K562 (cell line): Measurements from ENCODE around the gene RAB6B. TPM values are rescaled to one million over a fixed set of nuclear protein-coding genes. Genes with fewer than 3 reads are reported as not detected.
A peak's percentile ranks its signal among the peaks of the same experiment; 100 is the strongest.

Experiments
- ATAC-seq: fragments of 200-7000 bp; cut with Tn5 transposase; 3 replicates; pipeline ENCODE4 v1.9.1; 2020; ENCODE audit warnings: moderate library complexity
- BruUV-seq: library from RNA; stranded (reverse); fragments of 400-500 nt; replicated peaks from 2 replicates; lab custom pipeline; 2021; lab: Mats Ljungman, UMichigan
- CTCF ChIA-PET: fragments of 300-600 bp; formaldehyde crosslinking; extraction: SDS; loops from one replicate; lab custom pipeline; 2021; ENCODE audit warnings: low intra/inter-chr PET ratio; lab: Yijun Ruan, JAX
- POLR2A ChIA-PET: fragments of 300-600, 350-650 bp; sonication (Branson Sonifier 250); formaldehyde crosslinking; extraction: SDS; loops from one replicate; lab custom pipeline; 2021; ENCODE audit warnings: antibody characterized with exemption, inconsistent platforms; lab: Yijun Ruan, JAX
- DNase-seq, 4 experiments: peaks; one replicate each; pipeline versions ENCODE4 v3.0.0 to v3.0.0-alpha.2; 2011 to 2018; ENCODE audit warnings: low spot score in 3 of 4, mixed read lengths in 3 of 4; ENCODE audit errors: extremely low read depth in 1 of 4
- FAIRE-seq: peaks from 2 replicates; lab custom pipeline; 2011; peaks lifted over from hg19 to GRCh38; lab: Jason Lieb, UNC
- H2AFZ ChIP-seq: 2 replicates; pipeline ENCODE4 v1.6.0; 2011; ENCODE audit warnings: low read depth, low read length, control low read depth, inconsistent platforms
- H3K27ac ChIP-seq: fragments of 200-600 bp; 3 replicates; pipeline ENCODE4 v1.8.0; 2011; ENCODE audit warnings: low read depth, mild to moderate bottlenecking, control low read depth, inconsistent platforms, low read length, moderate library complexity, mixed read lengths; ENCODE audit errors: extremely low read depth
- H3K27me3 ChIP-seq, 2 experiments: fragments of 300-600 bp in 1 of 2; 2 replicates in 1 of 2; 3 replicates in 1 of 2; pipeline versions ENCODE4 v1.6.0 to v1.8.0; 2011; ENCODE audit warnings: inconsistent platforms in 2 of 2, low read length in 2 of 2, mild to moderate bottlenecking in 1 of 2, mixed read lengths in 1 of 2, moderate library complexity in 1 of 2; ENCODE audit not compliant: control insufficient read depth in 2 of 2, insufficient read depth in 2 of 2
- H3K36me3 ChIP-seq: fragments of 300-600 bp; 3 replicates; pipeline ENCODE4 v1.8.0; 2011; ENCODE audit warnings: mild to moderate bottlenecking, low read length, inconsistent platforms; ENCODE audit not compliant: control insufficient read depth, insufficient read depth
- H3K4me1 ChIP-seq, 2 experiments: fragments of 200-600 bp in 1 of 2; replicated peaks in 1 of 2; 2 replicates in 1 of 2; 3 replicates in 1 of 2; pipeline versions ENCODE4 v1.5.1 to v1.8.0; 2011; ENCODE audit warnings: inconsistent platforms in 2 of 2, low read length in 2 of 2, mild to moderate bottlenecking in 1 of 2, mixed read lengths in 1 of 2, moderate library complexity in 1 of 2; ENCODE audit not compliant: control insufficient read depth in 2 of 2, insufficient read depth in 2 of 2
- H3K4me2 ChIP-seq: 2 replicates; pipeline ENCODE4 v1.6.1; 2011; ENCODE audit warnings: low read length, control low read depth, inconsistent platforms, mixed read lengths; ENCODE audit not compliant: insufficient read depth
- H3K4me3 ChIP-seq: fragments of 200-600 bp; sonication (generic), shearing (Covaris generic); 2 replicates; pipeline ENCODE4 v1.5.1; 2016; ENCODE audit warnings: control low read depth, inconsistent platforms
- H3K79me2 ChIP-seq: fragments of 200-600 bp; 3 replicates; pipeline ENCODE4 v1.8.0; 2011; ENCODE audit warnings: low read length, inconsistent platforms; ENCODE audit not compliant: control insufficient read depth, insufficient read depth
- H3K9ac ChIP-seq, 2 experiments: 2 replicates each; pipeline versions ENCODE4 v1.6.0 to v1.6.1; 2011; ENCODE audit warnings: low read depth in 2 of 2, low read length in 2 of 2, control low read depth in 1 of 2, inconsistent platforms in 1 of 2, mild to moderate bottlenecking in 1 of 2, mixed read lengths in 1 of 2; ENCODE audit not compliant: insufficient read depth in 1 of 2
- H3K9me1 ChIP-seq: one replicate; pipeline ENCODE4 v1.6.0; 2011; ENCODE audit warnings: inconsistent platforms, mild to moderate bottlenecking, low read length, moderate library complexity; ENCODE audit not compliant: control insufficient read depth, insufficient read depth
- H3K9me3 ChIP-seq: replicated peaks from 2 replicates; pipeline ENCODE4 v1.5.1; 2011; ENCODE audit warnings: low read depth, low read length, inconsistent platforms; ENCODE audit not compliant: control insufficient read depth, insufficient read depth
- H4K20me1 ChIP-seq: replicated peaks from 2 replicates; pipeline ENCODE4 v1.6.1; 2011; ENCODE audit warnings: low read length, inconsistent platforms, mixed read lengths; ENCODE audit not compliant: control insufficient read depth, insufficient read depth
- CBX2 ChIP-seq: fragments of 200-600 bp; sonication (generic); IDR thresholded peaks from one replicate; pipeline ENCODE4 v1.6.1; 2012; ENCODE audit warnings: mild to moderate bottlenecking, low read length, inconsistent platforms; ENCODE audit not compliant: insufficient read depth, poor library complexity, severe bottlenecking
- CEBPG ChIP-seq, 3 experiments: fragments of 200-800 bp in 1 of 3; sonication (Bioruptor generic) in 1 of 3; sonication (generic) in 1 of 3; formaldehyde crosslinking in 1 of 3; IDR thresholded peaks in 2 of 3; conservative IDR thresholded peaks in 1 of 3; 2 replicates each; pipeline versions ENCODE4 v1.6.1 to v1.8.0; 2016 to 2022; ENCODE audit warnings: missing compliant biosample characterization in 2 of 3, missing genetic modification characterization in 2 of 3, mild to moderate bottlenecking in 1 of 3, missing genetic modification reagents in 1 of 3
- FIP1L1 ChIP-seq: fragments of 200-400 bp; formaldehyde crosslinking; IDR thresholded peaks from 2 replicates; pipeline ENCODE4 v1.6.1; 2018; ENCODE audit warnings: mild to moderate bottlenecking, low read depth, low read length; ENCODE audit not compliant: poor library complexity, severe bottlenecking
- KHSRP ChIP-seq: fragments of 450-650 bp; IDR thresholded peaks from 2 replicates; pipeline ENCODE4 v1.6.1; 2017
- KLF6 ChIP-seq: fragments of 250-450 bp; sonication (Bioruptor Pico); IDR thresholded peaks from 2 replicates; pipeline ENCODE4 v1.4.0; 2020; ENCODE audit warnings: mild to moderate bottlenecking, moderate library complexity, borderline replicate concordance
- MAFF ChIP-seq: IDR thresholded peaks from 2 replicates; pipeline ENCODE4 v1.6.1; 2012; ENCODE audit warnings: low read length, improper control_type of control experiment
- NCOA4 ChIP-seq: fragments of 450-650 bp; IDR thresholded peaks from 2 replicates; pipeline ENCODE4 v1.6.1; 2018; ENCODE audit warnings: mild to moderate bottlenecking; ENCODE audit not compliant: partially characterized antibody
- NCOA6 ChIP-seq: fragments of 450-650 bp; IDR thresholded peaks from 2 replicates; pipeline ENCODE4 v1.6.1; 2017; ENCODE audit warnings: mild to moderate bottlenecking
- SRSF1 ChIP-seq: fragments of 200-400 bp; formaldehyde crosslinking; IDR thresholded peaks from 2 replicates; pipeline ENCODE4 v1.6.1; 2017; ENCODE audit warnings: mild to moderate bottlenecking, low read depth, low read length, moderate library complexity
- ZBTB33 ChIP-seq: sonication (generic); formaldehyde crosslinking; IDR thresholded peaks from 2 replicates; pipeline ENCODE4 v1.8.1; 2023; ENCODE audit warnings: mild to moderate bottlenecking, missing genetic modification reagents
- whole genome bisulfite sequencing: fragments of 100-300 bp; shearing (Covaris generic); methylation state at CpG from one replicate; pipeline ENCODE4 v1.1.6; 2016; ENCODE audit warnings: low coverage, mixed read lengths; ENCODE audit not compliant: insufficient coverage; ENCODE audit errors: missing lambda C conversion rate; 5-methylcytosine and 5-hydroxymethylcytosine counted together
- in situ Hi-C: fragments of 300-500 bp; cut with MboI; formaldehyde crosslinking; loops from 4 replicates; pipeline ENCODE4 v1.15.0; 2018; ENCODE audit warnings: inconsistent platforms, mixed read lengths
- intact Hi-C: fragments of 100-400 bp; cut with micrococcal nuclease; formaldehyde crosslinking; loops from 2 replicates; pipeline ENCODE4 v1.14.2; 2022
- polyA plus RNA-seq, 8 experiments: library from polyadenylated mRNA; depleted of rRNA in 4 of 8; stranded (reverse) in 5 of 8; unstranded in 3 of 8; fragments of >200 nt; fragmentation: Nextera tagmentation in 2 of 8; fragmentation: Illumina TruSeq in 1 of 8; extraction: Ambion mirVana in 2 of 8; extraction: Trizol in 1 of 8; gene quantifications; 2 replicates each; pipeline versions ENCODE4 v1.2.1 to v1.2.3, GENCODE V29; 2011 to 2014; ENCODE audit warnings: inconsistent platforms in 1 of 8, missing spikeins in 1 of 8
- total RNA-seq, 7 experiments: library from RNA; depleted of rRNA in 6 of 7; stranded (reverse); fragments of >200 nt in 6 of 7; fragmentation: Illumina TruSeq in 2 of 7; extraction: Trizol in 2 of 7; gene quantifications; 2 replicates each; pipeline versions ENCODE4 v1.2.1 to v1.2.3, GENCODE V29; 2011 to 2021; ENCODE audit warnings: low replicate concordance in 1 of 7

RAB6B gene
- total and polyA plus RNA-seq, 9 of the 15 experiments (the other 6 are each of a cell fraction or from before 2014, with no cell fraction given): 0.60 to 18.1 (median 1.5) TPM

GRCh38 chr3:133840767-133841166, 54.9 kb downstream of the RAB6B start:
- Histone ChIP-seq H3K4me2 (no peak overlapping the region), H3K79me2 (no peaks in the 10 kb centered on the region), H3K27me3 (no peaks in the 10 kb centered on the region), H3K4me3 (no peak overlapping the region), H2AFZ (no peak overlapping the region), H3K9me1 (no peaks in the 10 kb centered on the region), H3K9ac (0 out of 4 replicates have a peak overlapping the region, but pooled peaks of 1 of the 2 experiments have one; percentile 26), H3K36me3 (no peaks in the 10 kb centered on the region), H3K9me3 (no peaks in the 10 kb centered on the region), H3K4me1 (peaks cover 5 to 9% of the 10 kb centered on the region in 2 experiments; a peak in 2 of 5 replicates), H3K27ac (no peak overlapping the region), H4K20me1 (no peaks in the 10 kb centered on the region)
- in situ Hi-C loops (no loop called here), intact Hi-C loops (no loop called here)
- TF ChIP-seq NCOA6 (no peak), SRSF1 (no peak), MAFF (no peak)
- FAIRE-seq (no peak), ATAC-seq (no peak), DNase-seq (no peak)
- CTCF ChIA-PET: no interaction called here
- WGBS: 81% methylated on average over 3 of the region's 6 CpGs
- BruUV-seq: no TSS peak
- POLR2A ChIA-PET: no interaction called here

GRCh38 chr3:133840055-133840737, 55.5 kb downstream of the RAB6B start:
- intact Hi-C loops: no loop called here
- CTCF ChIA-PET: no interaction called here
- TF ChIP-seq CBX2 (no peak), FIP1L1 (no peak), KHSRP (no peak), NCOA4 (no peak), CEBPG (CRISPR knock-in tag; IDR thresholded peaks at IDR 0.05) (no peak), CEBPG (tag; conservative IDR thresholded peaks at IDR 0.05 in 1 of 2, IDR thresholded peaks at IDR 0.05 in 1 of 2) (no peak), ZBTB33 (CRISPR knock-in tag) (no peak), KLF6 (CRISPR knock-in tag) (no peak)

More at GRCh38 chr3:133840055-133840737, 55.5 kb downstream of the RAB6B start:
- H3K27me3 ChIP-seq: no peaks in the 10 kb centered on the region
- H3K79me2 ChIP-seq: no peaks in the 10 kb centered on the region
- no peak overlapping the region for H3K4me2 ChIP-seq
- no peaks in the 10 kb centered on the region for H3K9me3 ChIP-seq
- peaks cover 5 to 9% of the 10 kb centered on the region in 2 experiments; a peak in 2 of 5 replicates for H3K4me1 ChIP-seq
- no peaks in the 10 kb centered on the region for H3K9me1 ChIP-seq
- H4K20me1 ChIP-seq: no peaks in the 10 kb centered on the region
- in situ Hi-C loops: no loop called here
- no peak overlapping the region; a peak in 1 of 4 replicates for H3K9ac ChIP-seq
- H3K36me3 ChIP-seq: no peaks in the 10 kb centered on the region
- H3K27ac ChIP-seq: no peak overlapping the region
- FAIRE-seq: no peak
- DNase-seq: no peak
- ATAC-seq: no peak
- no TSS peak for BruUV-seq
- POLR2A ChIA-PET: no interaction called here
- 63% methylated on average over 5 of the region's 9 CpGs for WGBS
- no peak overlapping the region for H2AFZ ChIP-seq
- no peak overlapping the region for H3K4me3 ChIP-seq
